ENCODE measurements around the gene NUP62.
A peak's percentile ranks its signal among the peaks of the same experiment; 100 is the strongest.

Gene NUP62

DNA sequence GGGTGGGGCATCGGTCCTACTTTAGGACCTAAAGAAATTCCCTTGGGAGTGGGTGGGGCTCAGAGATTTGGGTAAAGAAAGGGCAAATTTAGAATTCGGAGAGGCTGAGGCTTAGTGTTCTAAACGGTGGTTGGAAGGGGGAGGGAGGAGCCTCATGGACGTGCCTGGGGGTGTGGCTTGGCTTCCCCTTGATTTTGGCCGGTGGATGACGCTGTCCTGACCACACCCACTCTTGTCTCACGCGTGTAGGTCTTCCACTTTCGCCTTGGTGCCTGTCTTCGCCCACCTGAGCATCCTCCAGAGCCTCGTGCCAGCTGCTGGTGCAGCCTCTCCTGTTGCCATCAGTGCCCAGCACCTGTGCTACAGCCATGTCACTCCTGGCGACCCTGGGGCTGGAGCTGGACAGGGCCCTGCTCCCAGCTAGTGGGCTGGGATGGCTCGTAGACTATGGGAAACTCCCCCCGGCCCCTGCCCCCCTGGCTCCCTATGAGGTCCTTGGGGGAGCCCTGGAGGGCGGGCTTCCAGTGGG is 1.2 kb upstream of the NUP62 start:
- TF ChIP-seq TAF1 (IDR thresholded peaks at IDR 0.05; ENCODE audit: low read depth) (no peak), TEAD4 (IDR thresholded peaks at IDR 0.05) (no peak), EGR1 (IDR thresholded peaks at IDR 0.05) (no peak), RAD21 (IDR thresholded peaks at IDR 0.05; ENCODE audit: low read depth) (no peak), FOXM1 (IDR thresholded peaks at IDR 0.05; ENCODE audit: borderline replicate concordance, low read depth) (no peak), ZBTB7A (IDR thresholded peaks at IDR 0.05; ENCODE audit: low read depth) (no peak), CREB1 (IDR thresholded peaks at IDR 0.05; ENCODE audit: low read depth) (no peak), NFIC (IDR thresholded peaks at IDR 0.05) (no peak), CEBPB (IDR thresholded peaks at IDR 0.05) (no peak), EP300 (IDR thresholded peaks at IDR 0.05; ENCODE audit: borderline replicate concordance) (no peak), TCF12 (IDR thresholded peaks at IDR 0.05; ENCODE audit: low read depth) (no peak), YY1 (IDR thresholded peaks at IDR 0.05; ENCODE audit: low read depth) (no peak)
- TF ChIP-seq, protein P1, sequence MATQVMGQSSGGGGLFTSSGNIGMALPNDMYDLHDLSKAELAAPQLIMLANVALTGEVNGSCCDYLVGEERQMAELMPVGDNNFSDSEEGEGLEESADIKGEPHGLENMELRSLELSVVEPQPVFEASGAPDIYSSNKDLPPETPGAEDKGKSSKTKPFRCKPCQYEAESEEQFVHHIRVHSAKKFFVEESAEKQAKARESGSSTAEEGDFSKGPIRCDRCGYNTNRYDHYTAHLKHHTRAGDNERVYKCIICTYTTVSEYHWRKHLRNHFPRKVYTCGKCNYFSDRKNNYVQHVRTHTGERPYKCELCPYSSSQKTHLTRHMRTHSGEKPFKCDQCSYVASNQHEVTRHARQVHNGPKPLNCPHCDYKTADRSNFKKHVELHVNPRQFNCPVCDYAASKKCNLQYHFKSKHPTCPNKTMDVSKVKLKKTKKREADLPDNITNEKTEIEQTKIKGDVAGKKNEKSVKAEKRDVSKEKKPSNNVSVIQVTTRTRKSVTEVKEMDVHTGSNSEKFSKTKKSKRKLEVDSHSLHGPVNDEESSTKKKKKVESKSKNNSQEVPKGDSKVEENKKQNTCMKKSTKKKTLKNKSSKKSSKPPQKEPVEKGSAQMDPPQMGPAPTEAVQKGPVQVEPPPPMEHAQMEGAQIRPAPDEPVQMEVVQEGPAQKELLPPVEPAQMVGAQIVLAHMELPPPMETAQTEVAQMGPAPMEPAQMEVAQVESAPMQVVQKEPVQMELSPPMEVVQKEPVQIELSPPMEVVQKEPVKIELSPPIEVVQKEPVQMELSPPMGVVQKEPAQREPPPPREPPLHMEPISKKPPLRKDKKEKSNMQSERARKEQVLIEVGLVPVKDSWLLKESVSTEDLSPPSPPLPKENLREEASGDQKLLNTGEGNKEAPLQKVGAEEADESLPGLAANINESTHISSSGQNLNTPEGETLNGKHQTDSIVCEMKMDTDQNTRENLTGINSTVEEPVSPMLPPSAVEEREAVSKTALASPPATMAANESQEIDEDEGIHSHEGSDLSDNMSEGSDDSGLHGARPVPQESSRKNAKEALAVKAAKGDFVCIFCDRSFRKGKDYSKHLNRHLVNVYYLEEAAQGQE (IDR thresholded peaks at IDR 0.05; ENCODE audit: low read depth): no peak
- TF ChIP-seq, protein P2, sequence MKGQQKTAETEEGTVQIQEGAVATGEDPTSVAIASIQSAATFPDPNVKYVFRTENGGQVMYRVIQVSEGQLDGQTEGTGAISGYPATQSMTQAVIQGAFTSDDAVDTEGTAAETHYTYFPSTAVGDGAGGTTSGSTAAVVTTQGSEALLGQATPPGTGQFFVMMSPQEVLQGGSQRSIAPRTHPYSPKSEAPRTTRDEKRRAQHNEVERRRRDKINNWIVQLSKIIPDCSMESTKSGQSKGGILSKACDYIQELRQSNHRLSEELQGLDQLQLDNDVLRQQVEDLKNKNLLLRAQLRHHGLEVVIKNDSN (IDR thresholded peaks at IDR 0.05): no peak
- TF ChIP-seq, protein P3, sequence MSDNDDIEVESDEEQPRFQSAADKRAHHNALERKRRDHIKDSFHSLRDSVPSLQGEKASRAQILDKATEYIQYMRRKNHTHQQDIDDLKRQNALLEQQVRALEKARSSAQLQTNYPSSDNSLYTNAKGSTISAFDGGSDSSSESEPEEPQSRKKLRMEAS (IDR thresholded peaks at IDR 0.05): no peak

DNA sequence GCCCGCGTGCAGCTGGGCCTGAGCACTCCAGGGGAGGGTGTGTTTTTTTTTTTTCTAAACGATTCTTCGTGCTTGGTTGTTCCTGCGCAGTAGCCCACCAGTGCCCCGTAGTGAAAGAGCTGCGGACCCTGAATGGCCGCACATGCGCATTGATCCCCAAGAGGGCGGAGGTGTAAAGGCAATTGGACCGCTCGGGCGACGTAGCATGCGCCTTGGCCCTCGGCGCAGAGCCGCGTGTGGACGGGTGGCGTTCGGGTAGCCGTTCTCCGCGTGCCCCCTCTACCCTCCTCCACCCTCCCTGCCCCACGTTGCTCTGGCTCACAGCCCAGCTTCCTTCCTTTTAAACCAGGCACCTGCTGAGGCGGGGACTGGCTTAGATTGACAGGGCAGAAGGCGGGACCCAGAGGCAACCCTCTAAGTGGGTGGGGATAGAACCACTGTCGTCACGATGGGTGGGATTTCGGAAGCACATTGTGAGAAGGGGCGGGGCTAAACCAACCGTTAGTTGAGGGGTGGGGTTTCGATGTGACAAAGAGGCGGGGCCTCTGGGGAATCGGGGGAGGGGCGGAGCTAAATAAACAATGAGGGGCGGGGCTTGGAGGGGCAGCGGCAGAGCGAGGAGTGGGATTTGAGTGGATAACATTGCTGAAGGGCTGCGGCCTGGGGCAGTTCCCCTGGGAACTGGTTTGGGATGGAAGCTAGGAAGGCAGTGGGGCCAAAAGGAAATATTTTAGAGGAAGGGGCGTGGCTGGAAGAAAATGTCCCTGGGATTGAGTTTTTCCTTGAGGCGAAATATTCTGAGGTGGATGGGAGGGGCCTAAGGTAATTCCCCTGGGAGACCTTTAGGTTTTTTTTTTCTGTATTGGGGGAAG is 543 bp upstream of the NUP62 start:
- TF ChIP-seq, protein P3 (IDR thresholded peaks at IDR 0.05): peak; percentile 98
- TF ChIP-seq, protein P2 (IDR thresholded peaks at IDR 0.05): 0 out of 2 replicates have a peak, but pooled peaks have one; percentile 18
- TF ChIP-seq NFIC (IDR thresholded peaks at IDR 0.05): peak; percentile 67
- no peak for TF ChIP-seq CEBPB (IDR thresholded peaks at IDR 0.05)
- peak; percentile 3; the same call in 1 of the 2 replicates for TF ChIP-seq CREB1 (IDR thresholded peaks at IDR 0.05; ENCODE audit: low read depth)
- peak; percentile 67 for TF ChIP-seq TCF12 (IDR thresholded peaks at IDR 0.05; ENCODE audit: low read depth)
- TF ChIP-seq, protein P1 (IDR thresholded peaks at IDR 0.05; ENCODE audit: low read depth): no peak

DNA sequence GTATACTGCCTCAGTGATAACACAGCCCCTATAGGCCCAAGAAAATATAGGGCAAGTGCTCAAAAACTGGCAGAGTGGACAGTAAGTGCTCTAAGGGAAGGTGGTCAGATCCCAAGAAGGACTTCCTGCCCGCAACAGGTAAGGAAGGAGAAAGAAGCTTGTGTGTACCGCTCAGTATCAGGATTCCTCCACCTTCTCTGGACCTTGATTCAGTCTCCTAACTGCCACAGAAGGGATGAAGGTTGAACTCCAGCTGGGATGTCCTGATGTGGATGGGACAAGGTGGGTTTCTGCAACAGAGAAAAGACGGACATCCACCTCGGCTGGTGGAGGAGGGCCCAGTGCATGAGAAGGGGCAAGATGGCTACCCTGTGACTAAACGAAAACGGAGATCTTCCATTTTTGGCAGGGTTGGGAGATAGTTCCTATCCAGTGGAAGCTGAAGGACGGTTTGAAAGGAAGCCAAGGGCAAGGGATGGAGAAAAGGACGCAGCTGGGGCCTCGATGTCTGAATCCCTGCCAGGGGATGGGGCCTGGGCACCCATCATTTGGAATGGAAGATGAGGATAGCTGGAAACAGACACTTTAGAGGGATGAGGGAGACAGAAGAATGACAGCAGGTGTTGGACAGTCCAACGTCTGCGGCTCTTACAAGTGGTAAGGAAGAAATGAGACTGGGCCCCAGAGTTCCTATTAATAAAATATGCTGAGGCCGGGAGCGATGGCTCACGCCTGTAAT is 1.6 kb downstream of the NUP62 start:
- TF ChIP-seq CREB1 (IDR thresholded peaks at IDR 0.05; ENCODE audit: low read depth): no peak
- TF ChIP-seq, protein P3 (IDR thresholded peaks at IDR 0.05): no peak
- no peak for TF ChIP-seq NFIC (IDR thresholded peaks at IDR 0.05)
- TF ChIP-seq CEBPB (IDR thresholded peaks at IDR 0.05): no peak
- no peak for TF ChIP-seq RAD21 (IDR thresholded peaks at IDR 0.05; ENCODE audit: low read depth)
- no peak for TF ChIP-seq ZBTB7A (IDR thresholded peaks at IDR 0.05; ENCODE audit: low read depth)
- no peak for TF ChIP-seq EGR1 (IDR thresholded peaks at IDR 0.05)
- no peak for TF ChIP-seq TEAD4 (IDR thresholded peaks at IDR 0.05)
- TF ChIP-seq TCF12 (IDR thresholded peaks at IDR 0.05; ENCODE audit: low read depth): no peak
- TF ChIP-seq, protein P2 (IDR thresholded peaks at IDR 0.05): no peak
- no peak for TF ChIP-seq FOXM1 (IDR thresholded peaks at IDR 0.05; ENCODE audit: borderline replicate concordance, low read depth)
- no peak for TF ChIP-seq EP300 (IDR thresholded peaks at IDR 0.05; ENCODE audit: borderline replicate concordance)
- TF ChIP-seq YY1 (IDR thresholded peaks at IDR 0.05; ENCODE audit: low read depth): no peak
- TF ChIP-seq TAF1 (IDR thresholded peaks at IDR 0.05; ENCODE audit: low read depth): no peak

DNA sequence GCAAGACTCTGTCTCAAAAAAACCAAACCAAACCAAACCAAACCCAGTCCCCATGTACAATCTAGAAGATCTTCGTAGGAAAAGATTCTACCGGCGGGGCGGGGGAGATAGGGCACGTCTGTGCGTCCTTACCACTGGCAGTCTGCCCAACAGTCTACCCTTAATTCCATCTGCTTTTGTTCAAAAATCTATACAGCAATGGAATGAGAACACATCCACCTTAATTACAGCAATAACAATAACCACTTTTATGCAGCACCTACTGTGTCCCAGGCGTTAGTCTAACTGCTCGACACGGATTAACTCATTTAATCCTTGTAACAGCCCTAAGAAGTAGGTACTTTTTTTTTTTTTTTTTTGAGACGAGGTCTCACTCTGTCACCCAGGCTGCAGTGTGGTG is 2.8 kb downstream of the NUP62 start:
- TF ChIP-seq ZBTB7A (IDR thresholded peaks at IDR 0.05; ENCODE audit: low read depth): no peak
- TF ChIP-seq YY1 (IDR thresholded peaks at IDR 0.05; ENCODE audit: low read depth): no peak

All from Ishikawa (cell line).